ENCODE results near the gene KTN1. TPM values are rescaled to one million over a fixed set of nuclear protein-coding genes. Genes with fewer than 3 reads are reported as not detected.

KTN1 gene
- total RNA-seq, result 100 to 1,000 TPM in 5 of 6 donors, 10 to 100 TPM in 1; 69.1 to 215 (median 116) TPM

- H3K27ac ChIP-seq, result peak within 1 kb of the TSS; percentile 87 to 98 (median 96)
- no peaks in the 10 kb centered on the region for H3K27me3 ChIP-seq
- ATAC-seq (ENCODE audit: low FRiP score in 2 of 2) (peak; percentile 94 to 97), DNase-seq (peak; percentile 88 to 97)
- no peaks in the 10 kb centered on the region for H3K9me3 ChIP-seq
- peaks cover 32 to 38% (median 34%) of the 10 kb centered on the region in 4 donors for H3K4me1 ChIP-seq
- TF ChIP-seq EP300 (IDR thresholded peaks at IDR 0.05), result no peak
- TF ChIP-seq CTCF (IDR thresholded peaks at IDR 0.05), result peak in 1 of 6 experiments; percentile 13
- TF ChIP-seq POLR2A (IDR thresholded peaks at IDR 0.05), result peak in 2 of 4 donors; percentile 46 to 61
- WGBS, 2 donors, result 1 to 2% methylated on average over 24 of the region's 96 CpGs
- peak within 1 kb of the TSS; percentile 61 to 98 (median 98) for H3K4me3 ChIP-seq
- no peaks in the 10 kb centered on the region for H3K36me3 ChIP-seq
These were observed at the start of gene KTN1 for GRCh38 chr14:55579724-55580469. Gene KTN1, plus strand, starts transcription at chr14:55580207. Its CDS starts 31,842 bp downstream, at chr14:55612049.

DNA sequence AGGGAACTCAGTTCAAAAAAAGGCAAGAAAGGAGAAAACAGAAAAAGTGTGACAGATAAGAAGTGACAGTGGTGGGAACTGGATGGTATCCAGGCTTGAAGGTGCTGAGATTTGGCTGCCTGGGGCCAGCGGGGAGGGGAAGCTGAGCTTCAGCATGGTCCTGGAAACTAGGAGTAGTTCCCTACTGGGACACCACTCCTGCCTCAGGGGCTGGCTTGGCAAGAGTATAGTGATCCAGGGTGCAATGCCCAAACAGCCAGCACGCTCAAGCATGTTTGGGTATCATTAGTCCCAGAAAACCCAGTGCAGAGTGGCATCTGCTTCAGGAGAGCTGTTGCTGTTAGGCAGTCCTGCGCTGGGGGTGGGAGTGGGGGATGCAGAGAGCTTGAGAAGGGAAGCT, 49.5 kb upstream of the KTN1 start:
- Histone ChIP-seq H3K9me3 (no peaks in the 10 kb centered on the region), H3K27ac (no peak overlapping the region), H3K36me3 (no peaks in the 10 kb centered on the region), H3K4me3 (no peak overlapping the region), H3K4me1 (no peaks in the 10 kb centered on the region), H3K27me3 (no peaks in the 10 kb centered on the region)
- DNase-seq, result no peak
- TF ChIP-seq POLR2AphosphoS5 (IDR thresholded peaks at IDR 0.05) (no peak), EP300 (IDR thresholded peaks at IDR 0.05) (no peak), POLR2A (IDR thresholded peaks at IDR 0.05) (no peak), CTCF (IDR thresholded peaks at IDR 0.05) (no peak)
- 82% methylated on average over 3 of the region's 3 CpGs for WGBS, 2 donors
- ATAC-seq (ENCODE audit: low FRiP score in 2 of 2), result no peak

GRCh38 chr14:55532645-55533344, 47.2 kb upstream of the KTN1 start:
- Histone ChIP-seq H3K27ac (no peak overlapping the region), H3K36me3 (no peaks in the 10 kb centered on the region), H3K27me3 (no peaks in the 10 kb centered on the region), H3K9me3 (peaks cover 0 to 4% (median 0%) of the 10 kb centered on the region in 4 donors), H3K4me3 (no peak overlapping the region), H3K4me1 (no peaks in the 10 kb centered on the region)
- no peak for ATAC-seq (ENCODE audit: low FRiP score in 2 of 2)
- DNase-seq, result no peak
- no peak for TF ChIP-seq EP300 (IDR thresholded peaks at IDR 0.05)
- no peak for TF ChIP-seq POLR2A (IDR thresholded peaks at IDR 0.05)
- no peak for TF ChIP-seq CTCF (IDR thresholded peaks at IDR 0.05)
- 68 to 86% methylated on average over 7 of the region's 7 CpGs for WGBS, 2 donors

GRCh38 chr14:55533960-55534359, 46.0 kb upstream of the KTN1 start:
- 69 to 91% methylated on average over 5 of the region's 5 CpGs for WGBS, 2 donors
- no peak for ATAC-seq (ENCODE audit: low FRiP score in 2 of 2)
- no peak overlapping the region for H3K27ac ChIP-seq

More at GRCh38 chr14:55533960-55534359, 46.0 kb upstream of the KTN1 start:
- TF ChIP-seq POLR2AphosphoS5 (IDR thresholded peaks at IDR 0.05) (no peak), POLR2A (IDR thresholded peaks at IDR 0.05) (no peak), CTCF (IDR thresholded peaks at IDR 0.05) (no peak), EP300 (IDR thresholded peaks at IDR 0.05) (no peak)
- no peaks in the 10 kb centered on the region for H3K4me1 ChIP-seq
- DNase-seq, result no peak
- peaks cover 0 to 4% (median 0%) of the 10 kb centered on the region in 4 donors for H3K9me3 ChIP-seq
- no peaks in the 10 kb centered on the region for H3K36me3 ChIP-seq
- no peak overlapping the region for H3K4me3 ChIP-seq
- no peaks in the 10 kb centered on the region for H3K27me3 ChIP-seq
